IMR-90 (cell line): ENCODE data around the gene MSLN. TPM values are rescaled to one million over a fixed set of nuclear protein-coding genes. Genes with fewer than 3 reads are reported as not detected.

ENCODE experiments used
- ATAC-seq: fragments of 200-7000 bp; cut with Tn5 transposase; 2 replicates; pipeline ENCODE4 v1.9.1; 2020; ENCODE audit warnings: low read depth, mild to moderate bottlenecking, moderate library complexity
- BruUV-seq: library from RNA; stranded (reverse); fragments of 400-500 nt; replicated peaks from 2 replicates; lab custom pipeline; 2021; lab: Mats Ljungman, UMichigan
- CTCF ChIA-PET: fragments of 300-600 bp; formaldehyde crosslinking; extraction: SDS; loops from one replicate; lab custom pipeline; 2021; ENCODE audit warnings: antibody characterized with exemption; lab: Yijun Ruan, JAX
- POLR2A ChIA-PET: fragments of 300-600 bp; sonication (Branson Sonifier 250); formaldehyde crosslinking; loops from one replicate; lab custom pipeline; 2022; ENCODE audit warnings: antibody characterized with exemption; ENCODE audit not compliant: unreplicated experiment; lab: Charles Lee
- DNase-seq: peaks from one replicate; pipeline ENCODE4 v3.0.0; 2013
- H2AFZ ChIP-seq: replicated peaks from 2 replicates; pipeline ENCODE3; 2013; ENCODE audit warnings: low read length, mild to moderate bottlenecking; ENCODE audit not compliant: poor library complexity
- H2AK5ac ChIP-seq: 2 replicates; pipeline ENCODE4 v1.6.1; 2013; ENCODE audit warnings: low read depth, low read length, inconsistent platforms
- H2AK9ac ChIP-seq: replicated peaks from 2 replicates; pipeline ENCODE3; 2013; ENCODE audit warnings: mild to moderate bottlenecking, low read depth, low read length, moderate library complexity; ENCODE audit not compliant: poor library complexity
- H2BK120ac ChIP-seq: 2 replicates; pipeline ENCODE4 v1.6.1; 2013; ENCODE audit warnings: low read depth, low read length, inconsistent platforms
- H2BK15ac ChIP-seq: 3 replicates; pipeline ENCODE4 v1.6.1; 2013; ENCODE audit warnings: low read depth, low read length, inconsistent platforms
- H2BK20ac ChIP-seq: 2 replicates; pipeline ENCODE4 v1.6.1; 2013; ENCODE audit warnings: low read depth, mild to moderate bottlenecking, inconsistent platforms, low read length, moderate library complexity
- H2BK5ac ChIP-seq: 2 replicates; pipeline ENCODE4 v1.6.1; 2013; ENCODE audit warnings: mild to moderate bottlenecking, low read depth, low read length, inconsistent platforms; ENCODE audit not compliant: poor library complexity, severe bottlenecking
- H3K14ac ChIP-seq: replicated peaks from 2 replicates; pipeline ENCODE4 v1.6.1; 2013; ENCODE audit warnings: low read depth, low read length, inconsistent platforms
- H3K18ac ChIP-seq: 2 replicates; pipeline ENCODE4 v1.6.1; 2013; ENCODE audit warnings: low read depth, low read length, control low read depth
- H3K23ac ChIP-seq: 2 replicates; pipeline ENCODE4 v1.6.1; 2013; ENCODE audit warnings: low read depth, low read length, inconsistent platforms
- H3K27ac ChIP-seq: 2 replicates; pipeline ENCODE4 v1.5.1; 2013; ENCODE audit warnings: mild to moderate bottlenecking, control low read depth, low read length; ENCODE audit not compliant: insufficient read depth
- H3K27me3 ChIP-seq: 2 replicates; pipeline ENCODE4 v1.6.1; 2013; ENCODE audit warnings: low read length; ENCODE audit not compliant: control insufficient read depth, insufficient read depth
- H3K36me3 ChIP-seq: 2 replicates; pipeline ENCODE4 v1.6.1; 2013; ENCODE audit warnings: low read length, mixed read lengths; ENCODE audit not compliant: control insufficient read depth, insufficient read depth
- H3K4ac ChIP-seq: 2 replicates; pipeline ENCODE4 v1.6.1; 2013; ENCODE audit warnings: low read depth, low read length, inconsistent platforms
- H3K4me1 ChIP-seq: 2 replicates; pipeline ENCODE4 v1.6.1; 2013; ENCODE audit warnings: low read length, mixed read lengths; ENCODE audit not compliant: control insufficient read depth, insufficient read depth
- H3K4me2 ChIP-seq: 2 replicates; pipeline ENCODE4 v1.6.1; 2013; ENCODE audit warnings: low read depth, mild to moderate bottlenecking, control low read depth, low read length, moderate library complexity
- H3K4me3 ChIP-seq: 2 replicates; pipeline ENCODE4 v1.5.1; 2013; ENCODE audit warnings: low read depth, mild to moderate bottlenecking, control low read depth, low read length, moderate library complexity; ENCODE audit not compliant: insufficient read depth
- H3K56ac ChIP-seq: 2 replicates; pipeline ENCODE4 v1.6.1; 2013; ENCODE audit warnings: low read length, inconsistent platforms; ENCODE audit not compliant: insufficient read depth; ENCODE audit errors: extremely low read depth
- H3K79me1 ChIP-seq, 2 experiments: 2 replicates each; pipeline ENCODE4 v1.6.1; 2013; ENCODE audit warnings: low read length in 2 of 2, inconsistent platforms in 1 of 2, low read depth in 1 of 2
- H3K9ac ChIP-seq: 2 replicates; pipeline ENCODE4 v1.6.1; 2013; ENCODE audit warnings: low read depth, low read length, control low read depth
- H3K9me1 ChIP-seq: 2 replicates; pipeline ENCODE4 v1.6.1; 2013; ENCODE audit warnings: low read length, inconsistent platforms; ENCODE audit not compliant: insufficient read depth
- H3K9me3 ChIP-seq: 2 replicates; pipeline ENCODE4 v1.6.1; 2013; ENCODE audit warnings: low read length; ENCODE audit not compliant: control insufficient read depth, insufficient read depth
- H4K20me1 ChIP-seq: 2 replicates; pipeline ENCODE4 v1.6.1; 2013; ENCODE audit warnings: low read length, inconsistent platforms; ENCODE audit not compliant: insufficient read depth
- H4K5ac ChIP-seq: 2 replicates; pipeline ENCODE4 v1.6.1; 2013; ENCODE audit warnings: mild to moderate bottlenecking, low read depth, low read length, control low read depth
- H4K8ac ChIP-seq, 2 experiments: 2 replicates each; pipeline ENCODE4 v1.6.1; 2013; ENCODE audit warnings: low read depth in 2 of 2, low read length in 2 of 2, control low read depth in 1 of 2, inconsistent platforms in 1 of 2
- H4K91ac ChIP-seq: 2 replicates; pipeline ENCODE4 v1.6.1; 2013; ENCODE audit warnings: low read depth, low read length, inconsistent platforms; ENCODE audit not compliant: insufficient read depth
- BHLHE40 ChIP-seq: fragments of 150-350 bp; IDR thresholded peaks from 2 replicates; pipeline ENCODE4 v1.6.1; 2016; ENCODE audit warnings: mild to moderate bottlenecking, low read depth, low read length
- RAD21 ChIP-seq: IDR thresholded peaks from 2 replicates; pipeline ENCODE4 v1.6.1; 2012; ENCODE audit warnings: low read length, improper control_type of control experiment
- WGBS, 2 experiments: methylation state at CpG; one replicate each; pipeline versions ENCODE4 v1.1.5 to v1.1.7; 2013; ENCODE audit warnings: missing lambda C conversion rate in 2 of 2; ENCODE audit not compliant: insufficient read length in 1 of 2; ENCODE audit errors: extremely low coverage in 2 of 2; 5-methylcytosine and 5-hydroxymethylcytosine counted together
- dilution Hi-C: fragments of 300-500 bp; cut with HindIII; formaldehyde crosslinking; loops from one replicate; pipeline ENCODE4 v1.14.3; 2018; ENCODE audit warnings: low sequenced_read_pairs; ENCODE audit not compliant: unreplicated experiment
- in situ Hi-C: fragments of 300-500 bp; cut with MboI; formaldehyde crosslinking; loops from 3 replicates; pipeline ENCODE4 v1.14.3; 2019; ENCODE audit warnings: low sequenced_read_pairs, inconsistent platforms, mixed read lengths
- intact Hi-C: fragments of 100-400 bp; cut with micrococcal nuclease; formaldehyde crosslinking; loops from 2 replicates; pipeline ENCODE4 v1.10.0; 2022
- polyA plus RNA-seq, 3 experiments: library from polyadenylated mRNA; depleted of rRNA; stranded (reverse); fragments of >200 nt; gene quantifications; 2 replicates each; pipeline ENCODE4 v1.2.3, GENCODE V29; 2012; ENCODE audit warnings: low replicate concordance in 1 of 3
- total RNA-seq: library from RNA; depleted of rRNA; stranded (reverse); fragments of >200 nt; gene quantifications from 2 replicates; pipeline ENCODE4 v1.2.3, GENCODE V29; 2012

The MSLN gene
- total and polyA plus RNA-seq, 2 of the 4 experiments (the other 2 are of a cell fraction): 0.14 TPM; not detected in 1

DNA sequence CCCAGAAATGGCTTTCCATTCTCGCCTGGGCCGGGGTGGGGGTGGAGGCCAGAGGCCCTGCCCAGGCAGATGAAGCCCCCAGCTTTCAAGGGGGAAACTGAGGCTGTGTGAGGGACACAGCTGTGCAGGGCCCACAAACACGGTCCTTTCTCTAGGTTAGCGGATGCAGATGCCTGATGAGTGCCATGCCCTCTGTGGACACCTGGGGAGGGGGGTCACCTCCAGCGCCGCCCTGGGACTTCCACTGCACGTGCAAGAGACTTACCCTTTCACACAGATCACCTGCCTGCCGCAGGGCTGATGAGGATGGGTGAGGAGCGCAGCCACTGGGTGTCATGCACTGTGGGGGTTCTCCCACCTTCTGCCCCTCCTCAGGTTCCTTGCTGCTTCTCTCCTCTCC is 42.1 kb upstream of the MSLN start:
- POLR2A ChIA-PET: no interaction called here
- Histone ChIP-seq H3K4me3 (no peak overlapping the region), H2AK5ac (no peak overlapping the region), H3K9me3 (no peaks in the 10 kb centered on the region), H3K56ac (no peak overlapping the region), H2AK9ac (no peak overlapping the region), H3K4ac (no peak overlapping the region), H3K23ac (no peak overlapping the region), H2BK20ac (no peak overlapping the region), H3K14ac (no peak overlapping the region), H2AFZ (no peak overlapping the region), H3K27me3 (no peaks in the 10 kb centered on the region), H3K4me2 (no peak overlapping the region), H3K79me1 (peaks cover 13 to 23% of the 10 kb centered on the region in 2 experiments), H3K36me3 (peaks cover 1% of the 10 kb centered on the region; the same call in 1 of the 2 replicates), H3K9me1 (no peaks in the 10 kb centered on the region), H3K27ac (no peak overlapping the region), H4K8ac (no peak overlapping the region), H3K9ac (no peak overlapping the region), H2BK15ac (no peak overlapping the region), H2BK120ac (no peak overlapping the region), H3K4me1 (peaks cover 21% of the 10 kb centered on the region), H2BK5ac (no peak overlapping the region), H3K18ac (no peak overlapping the region), H4K5ac (no peak overlapping the region), H4K20me1 (peaks cover 7% of the 10 kb centered on the region), H4K91ac (no peak overlapping the region)
- DNase-seq (no peak), ATAC-seq (no peak)
- CTCF ChIA-PET: no interaction called here
- intact Hi-C loops: no loop called here
- in situ Hi-C loops: loop anchor here (25.0 kb wide), 1 partner anchor 344 kb away; the partner anchor contains the start of gene SSTR5
- BruUV-seq: no TSS peak
- dilution Hi-C loops: no loop called here
- TF ChIP-seq RAD21 (no peak), BHLHE40 (no peak)
- 100% methylated on average over 1 of the region's 9 CpGs; no CpG with 5 or more reads in 1 of the 2 experiments for WGBS, 2 experiments
